ENCODE data around the gene HEG1. TPM values are rescaled to one million over a fixed set of nuclear protein-coding genes. Genes with fewer than 3 reads are reported as not detected.

The HEG1 gene
- total and polyA plus RNA-seq, 2 of the 8 experiments (the other 6 are each of a cell fraction or from before 2014, with no cell fraction given) = 5.3 to 9.7 TPM

GRCh38 chr3:125087768-125088391 is 32.1 kb upstream of the HEG1 start:
- Histone ChIP-seq H3K79me1 (ENCODE audit: low read depth, low read length) (0 out of 2 replicates have a peak, but pooled peaks cover 2% of the 10 kb centered on the region), H4K20me1 (replicated peaks in 1 of 2; ENCODE audit: control insufficient read depth in 1 of 2, insufficient read depth in 2 of 2, low read length in 2 of 2) (no peaks in the 10 kb centered on the region), H3K9me3 (ENCODE audit: insufficient read depth in 2 of 2, low read depth in 1 of 2, low read length in 1 of 2) (no peaks in the 10 kb centered on the region), H3K4me3 (ENCODE audit: extremely low read depth in 1 of 4, insufficient read depth in 2 of 4, low read depth in 3 of 4, low read length in 4 of 4) (no peak overlapping the region), H2BK12ac (ENCODE audit: low read depth, low read length) (no peak overlapping the region), H3K23me2 (ENCODE audit: low read depth, low read length) (no peaks in the 10 kb centered on the region), H3K4me2 (ENCODE audit: insufficient read depth in 1 of 2, low read depth in 2 of 2, low read length in 2 of 2) (no peak overlapping the region), H3K4me1 (replicated peaks in 1 of 4; ENCODE audit: control insufficient read depth in 3 of 4, insufficient read depth in 4 of 4, low read length in 3 of 4) (no peaks in the 10 kb centered on the region), H3K18ac (ENCODE audit: extremely low read depth, low read length) (no peak overlapping the region), H2BK120ac (replicated peaks; ENCODE audit: low read depth, low read length) (no peak overlapping the region), H2BK15ac (ENCODE audit: low read length) (no peak overlapping the region), H2AK5ac (ENCODE audit: low read depth, low read length) (no peak overlapping the region), H3K9ac (replicated peaks in 1 of 4; ENCODE audit: extremely low read depth in 1 of 4, low read depth in 3 of 4, low read length in 3 of 4) (no peak overlapping the region), H2BK20ac (ENCODE audit: low read length) (no peak overlapping the region), H3K27ac (ENCODE audit: low read depth, low read length) (no peak overlapping the region), H3K36me3 (ENCODE audit: control insufficient read depth in 2 of 4, insufficient read depth in 4 of 4, low read length in 3 of 4) (peaks cover 0 to 6% (median 0%) of the 10 kb centered on the region in 4 experiments; a peak in 3 of 8 replicates), H3K79me2 (ENCODE audit: control insufficient read depth in 1 of 2, insufficient read depth in 2 of 2, low read length in 2 of 2) (no peaks in the 10 kb centered on the region), H4K5ac (ENCODE audit: insufficient read length, low read depth, low read length) (no peak overlapping the region), H2AFZ (ENCODE audit: low read length) (no peak overlapping the region), H3K56ac (replicated peaks; ENCODE audit: insufficient read length, low read depth, low read length) (no peak overlapping the region), H4K8ac (ENCODE audit: extremely low read depth, insufficient read depth, low read length) (no peak overlapping the region), H3K23ac (ENCODE audit: insufficient read length) (no peak overlapping the region), H2BK5ac (ENCODE audit: low read depth, low read length) (no peak overlapping the region), H3K14ac (ENCODE audit: insufficient read length) (no peak overlapping the region), H3K27me3 (replicated peaks in 1 of 4; ENCODE audit: control insufficient read depth in 3 of 4, extremely low read depth in 1 of 4, insufficient read depth in 3 of 4, low read length in 3 of 4) (no peaks in the 10 kb centered on the region), H3K4ac (replicated peaks; ENCODE audit: insufficient read length, low read depth, low read length) (no peak overlapping the region), H4K91ac (replicated peaks; ENCODE audit: insufficient read length, low read length) (no peak overlapping the region)
- WGBS, 2 experiments (ENCODE audit: extremely low coverage in 1 of 2, insufficient coverage in 1 of 2, insufficient read length in 1 of 2, insufficient replicate concordance in 2 of 2, low coverage in 1 of 2, low lambda C conversion rate in 2 of 2, missing lambda C conversion rate in 1 of 2) = 91% methylated on average over 6 of the region's 6 CpGs; no CpG with 5 or more reads in 1 of the 2 experiments
- ChIA-PET POLR2A (ENCODE audit: partially characterized antibody) (no interaction called here), CTCF (ENCODE audit: partially characterized antibody) (interaction anchor here (0.7 kb wide), 1 partner anchor 15 kb away, joined by 3 read pairs; no protein-coding TSS in a partner anchor)
- FAIRE-seq (no peak), DNase-seq (ENCODE audit: low read depth in 1 of 2, low spot score in 2 of 2) (no peak)
- TF ChIP-seq PHF8 (conservative IDR thresholded peaks at IDR 0.05; ENCODE audit: low read depth, low read length) (no peak), BACH1 (IDR thresholded peaks at IDR 0.05; ENCODE audit: low read length) (no peak), EP300 (IDR thresholded peaks at IDR 0.05; ENCODE audit: borderline replicate concordance in 1 of 2, low read depth in 2 of 2, low read length in 2 of 2) (no peak), CBX8 (IDR thresholded peaks at IDR 0.05; ENCODE audit: borderline replicate concordance, low read depth, low read length) (no peak), NANOG (IDR thresholded peaks at IDR 0.05; ENCODE audit: insufficient read depth, low read depth, low read length, poor library complexity, severe bottlenecking) (no peak), SUZ12 (IDR thresholded peaks at IDR 0.05; ENCODE audit: low read length) (no peak), TAF7 (optimal IDR thresholded peaks at IDR 0.05; ENCODE audit: borderline replicate concordance, low read depth, low read length) (no peak), E2F6 (IDR thresholded peaks at IDR 0.05) (no peak), RBBP5 (IDR thresholded peaks at IDR 0.05; ENCODE audit: borderline replicate concordance, low read depth, low read length) (no peak), POLR2AphosphoS5 (IDR thresholded peaks at IDR 0.05; ENCODE audit: low read depth, low read length) (no peak), USF2 (IDR thresholded peaks at IDR 0.05; ENCODE audit: low read length) (no peak)

Data from H1 (cell line).